Bronchial epithelial cell (primary cell): ENCODE results near the gene FAAP100. TPM values are rescaled to one million over a fixed set of nuclear protein-coding genes. Genes with fewer than 3 reads are reported as not detected.

ENCODE experiments used
- DNase-seq: peaks from one replicate; pipeline ENCODE4 v3.0.0-alpha.2; 2010; ENCODE audit warnings: low read depth
- FAIRE-seq: peaks from 2 replicates; lab custom pipeline; 2011; peaks lifted over from hg19 to GRCh38; lab: Jason Lieb, UNC
- H3K27me3 ChIP-seq: 2 replicates; pipeline ENCODE4 v1.5.1; 2011; ENCODE audit warnings: low read length; ENCODE audit not compliant: control insufficient read depth, insufficient read depth
- H3K36me3 ChIP-seq: 2 replicates; pipeline ENCODE4 v1.5.1; 2011; ENCODE audit warnings: low read length; ENCODE audit not compliant: control insufficient read depth, insufficient read depth
- H3K4me3 ChIP-seq: 2 replicates; pipeline ENCODE4 v1.5.1; 2011; ENCODE audit warnings: mild to moderate bottlenecking, low read depth, low read length, control low read depth
- total RNA-seq: library from RNA; depleted of rRNA; stranded (reverse); fragments of >200 nt; gene quantifications from 2 replicates; pipeline ENCODE4 v1.2.1, GENCODE V29; 2014
- TF ChIP-seq, protein P1 (sequence below): IDR thresholded peaks from 2 replicates; pipeline ENCODE4 v1.5.1; 2011; ENCODE audit warnings: mild to moderate bottlenecking, moderate library complexity, low read length, control low read depth, inconsistent platforms; ENCODE audit not compliant: insufficient read depth, severe bottlenecking

FAAP100 gene
- total RNA-seq, 1 donor from 2014 or later = 10.5 TPM

DNA sequence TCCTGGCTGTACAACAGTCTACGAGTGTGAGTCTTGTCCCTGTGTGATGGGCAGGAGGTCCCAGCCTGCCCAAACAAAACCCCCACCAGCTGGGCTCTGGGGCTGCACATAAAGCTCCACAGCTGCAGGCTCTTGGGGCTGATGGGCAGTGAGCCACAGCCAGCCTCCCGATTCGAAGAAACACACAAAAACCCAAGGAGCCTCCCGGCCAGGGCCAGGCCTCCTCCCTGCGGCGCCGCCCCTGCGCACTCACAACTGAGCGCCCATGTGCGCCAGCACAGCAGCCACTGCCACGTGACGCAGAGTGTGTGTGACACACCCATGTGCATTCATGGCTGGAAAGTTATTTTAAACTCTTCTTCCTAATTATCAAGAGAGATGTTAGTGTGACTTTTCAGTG is 30.6 kb upstream of the FAAP100 start:
- Histone ChIP-seq H3K27me3 (no peaks in the 10 kb centered on the region), H3K4me3 (no peak overlapping the region), H3K36me3 (peaks cover 20% of the 10 kb centered on the region)
- no peak for DNase-seq
- TF ChIP-seq, protein P1, sequence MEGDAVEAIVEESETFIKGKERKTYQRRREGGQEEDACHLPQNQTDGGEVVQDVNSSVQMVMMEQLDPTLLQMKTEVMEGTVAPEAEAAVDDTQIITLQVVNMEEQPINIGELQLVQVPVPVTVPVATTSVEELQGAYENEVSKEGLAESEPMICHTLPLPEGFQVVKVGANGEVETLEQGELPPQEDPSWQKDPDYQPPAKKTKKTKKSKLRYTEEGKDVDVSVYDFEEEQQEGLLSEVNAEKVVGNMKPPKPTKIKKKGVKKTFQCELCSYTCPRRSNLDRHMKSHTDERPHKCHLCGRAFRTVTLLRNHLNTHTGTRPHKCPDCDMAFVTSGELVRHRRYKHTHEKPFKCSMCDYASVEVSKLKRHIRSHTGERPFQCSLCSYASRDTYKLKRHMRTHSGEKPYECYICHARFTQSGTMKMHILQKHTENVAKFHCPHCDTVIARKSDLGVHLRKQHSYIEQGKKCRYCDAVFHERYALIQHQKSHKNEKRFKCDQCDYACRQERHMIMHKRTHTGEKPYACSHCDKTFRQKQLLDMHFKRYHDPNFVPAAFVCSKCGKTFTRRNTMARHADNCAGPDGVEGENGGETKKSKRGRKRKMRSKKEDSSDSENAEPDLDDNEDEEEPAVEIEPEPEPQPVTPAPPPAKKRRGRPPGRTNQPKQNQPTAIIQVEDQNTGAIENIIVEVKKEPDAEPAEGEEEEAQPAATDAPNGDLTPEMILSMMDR = no peak
- no peak for FAIRE-seq

GRCh38 chr17:81582341-81582740 is 30.2 kb upstream of the FAAP100 start:
- H3K4me3 ChIP-seq = no peak overlapping the region
- FAIRE-seq (no peak), DNase-seq (no peak)
- TF ChIP-seq, protein P1 = no peak
- H3K27me3 ChIP-seq = no peaks in the 10 kb centered on the region
- H3K36me3 ChIP-seq = peaks cover 20% of the 10 kb centered on the region

DNA sequence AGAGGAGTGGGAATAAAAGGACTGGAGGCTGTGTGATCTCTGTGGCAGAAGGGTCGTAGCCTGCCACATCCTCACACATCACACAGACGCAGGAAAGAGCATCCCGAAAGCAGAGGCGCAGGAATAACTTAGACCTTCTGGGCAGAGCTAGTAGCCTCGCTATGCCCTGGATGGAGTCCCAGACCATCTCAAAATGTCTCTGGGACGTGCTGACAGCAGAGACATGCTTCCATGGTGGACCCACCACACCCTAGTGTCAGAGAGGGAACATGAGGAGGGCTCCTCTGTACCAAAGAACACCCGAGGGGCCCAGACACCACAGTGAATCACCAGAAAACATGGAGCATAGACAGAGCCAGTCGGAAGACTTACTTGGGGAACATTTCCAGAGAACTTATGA is 29.6 kb upstream of the FAAP100 start:
- Histone ChIP-seq H3K4me3 (no peak overlapping the region), H3K36me3 (peaks cover 18% of the 10 kb centered on the region), H3K27me3 (no peaks in the 10 kb centered on the region)
- FAIRE-seq = no peak
- no peak for DNase-seq
- TF ChIP-seq, protein P1 = no peak

GRCh38 chr17:81580481-81580880 is 28.3 kb upstream of the FAAP100 start:
- FAIRE-seq (no peak), DNase-seq (no peak)
- Histone ChIP-seq H3K4me3 (no peak overlapping the region), H3K36me3 (peaks cover 14% of the 10 kb centered on the region), H3K27me3 (no peaks in the 10 kb centered on the region)
- TF ChIP-seq, protein P1 = no peak

DNA sequence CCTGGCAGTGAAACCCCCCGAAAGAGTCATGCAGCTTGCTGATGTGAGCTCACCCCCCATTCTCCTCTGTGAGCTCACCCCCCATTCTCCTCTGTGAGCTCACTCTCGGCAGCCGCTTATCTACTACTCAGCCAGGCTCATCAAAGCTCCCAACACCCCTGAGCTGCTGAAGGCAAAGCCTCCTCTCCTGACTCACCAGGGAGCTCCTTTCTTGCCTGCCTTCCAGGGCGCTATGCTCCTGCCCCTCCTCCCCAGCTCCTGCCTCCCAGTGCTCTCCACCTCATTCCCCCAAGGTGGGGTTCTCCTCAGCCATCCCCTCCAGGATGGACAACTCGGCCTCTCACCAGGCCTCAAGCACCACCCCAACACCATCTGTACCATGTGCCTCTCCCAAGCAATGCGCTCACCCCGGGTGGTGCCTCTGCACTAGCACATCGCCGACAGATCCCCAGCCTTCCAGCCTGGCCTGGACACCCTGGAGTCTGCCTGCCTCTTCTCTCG is 27.7 kb upstream of the FAAP100 start:
- H3K27me3 ChIP-seq = no peaks in the 10 kb centered on the region
- no peak for FAIRE-seq
- TF ChIP-seq, protein P1 = no peak
- DNase-seq = peak; percentile 32
- peaks cover 16% of the 10 kb centered on the region for H3K36me3 ChIP-seq
- H3K4me3 ChIP-seq = no peak overlapping the region

GRCh38 chr17:81579298-81579697 is 27.1 kb upstream of the FAAP100 start:
- TF ChIP-seq, protein P1 = no peak
- H3K27me3 ChIP-seq = no peaks in the 10 kb centered on the region
- DNase-seq (no peak), FAIRE-seq (no peak)
- H3K36me3 ChIP-seq = peaks cover 16% of the 10 kb centered on the region
- no peak overlapping the region for H3K4me3 ChIP-seq
